Activated T-helper 17 cell treated with anti-CD3 and anti-CD28 coated beads, Interleukin-2, amount 50 U/mL, for 72 hours (primary cell): Measurements from ENCODE around the gene ASTN1. TPM values are rescaled to one million over a fixed set of nuclear protein-coding genes. Genes with fewer than 3 reads are reported as not detected.

Source experiments
- ATAC-seq: fragments of 150-1000 bp; cut with Tn5 transposase; replicated peaks from 2 replicates; pipeline ENCODE4 v1.10.0; 2021; ENCODE audit warnings: mild to moderate bottlenecking, moderate library complexity
- H3K27ac Mint-ChIP-seq: one replicate; pipeline ENCODE4 v1.8.0; 2022; ENCODE audit warnings: mixed read lengths
- H3K27me3 Mint-ChIP-seq: one replicate; pipeline ENCODE4 v1.8.0; 2022; ENCODE audit warnings: mixed read lengths
- H3K36me3 Mint-ChIP-seq: one replicate; pipeline ENCODE4 v1.8.0; 2022; ENCODE audit warnings: low read depth, mild to moderate bottlenecking, mixed read lengths
- H3K4me1 Mint-ChIP-seq: one replicate; pipeline ENCODE4 v1.8.0; 2022; ENCODE audit warnings: mixed read lengths
- H3K4me3 Mint-ChIP-seq: one replicate; pipeline ENCODE4 v1.8.0; 2022; ENCODE audit warnings: mild to moderate bottlenecking, mixed read lengths
- H3K9me3 Mint-ChIP-seq: one replicate; pipeline ENCODE4 v1.8.0; 2022; ENCODE audit warnings: mixed read lengths
- total RNA-seq, 2 donors: library from RNA; stranded (reverse); gene quantifications; one replicate each; pipeline ENCODE4 v1.2.3, GENCODE V29; 2022

Gene ASTN1
- total RNA-seq, 2 donors from 2014 or later = not detected

DNA sequence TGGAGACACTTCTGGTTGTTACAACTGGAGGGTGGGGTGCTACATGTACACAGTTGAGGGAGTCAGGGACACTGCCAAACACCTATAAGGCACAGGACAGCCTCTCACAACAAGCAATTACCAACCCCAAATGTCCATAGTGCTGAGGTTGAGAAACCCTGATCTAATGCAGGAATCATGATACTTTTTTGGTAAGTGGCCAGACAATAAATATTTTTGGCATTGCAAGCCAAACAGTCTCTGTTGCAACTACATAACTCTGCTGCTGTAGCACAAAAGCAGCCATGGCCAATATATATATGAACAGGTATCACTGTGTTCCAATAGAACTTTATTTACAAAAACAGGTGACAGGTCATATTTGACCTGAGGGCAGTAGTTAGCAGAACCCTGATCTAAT lies 177.5 kb downstream of the ASTN1 start:
- Mint-ChIP-seq H3K9me3 (no peaks in the 10 kb centered on the region), H3K27me3 (no peaks in the 10 kb centered on the region), H3K4me1 (no peaks in the 10 kb centered on the region), H3K36me3 (no peaks in the 10 kb centered on the region), H3K27ac (no peak overlapping the region), H3K4me3 (no peak overlapping the region)
- ATAC-seq = no peak

DNA sequence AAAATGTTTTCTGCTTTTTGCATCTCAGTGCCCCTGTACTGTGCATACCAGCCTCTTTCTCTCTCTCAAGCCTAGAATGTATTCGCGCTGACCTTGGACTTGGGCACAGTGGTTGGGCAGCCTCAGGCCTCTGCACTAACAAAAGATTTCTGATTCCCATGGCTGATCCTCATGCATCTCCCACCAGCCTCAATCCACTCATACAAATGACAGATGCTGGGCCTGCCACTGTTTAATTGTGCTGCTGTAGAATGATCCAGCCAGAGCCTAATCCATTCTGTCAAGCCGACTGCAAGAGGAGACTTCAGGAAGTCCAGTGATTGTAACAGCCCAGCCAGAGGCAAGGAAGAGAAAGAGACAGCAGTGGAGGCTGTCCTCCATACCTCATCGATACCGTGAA lies 180.8 kb downstream of the ASTN1 start:
- ATAC-seq = no peak
- Mint-ChIP-seq H3K36me3 (no peaks in the 10 kb centered on the region), H3K27ac (no peak overlapping the region), H3K4me3 (no peak overlapping the region), H3K9me3 (no peaks in the 10 kb centered on the region), H3K4me1 (no peaks in the 10 kb centered on the region), H3K27me3 (no peaks in the 10 kb centered on the region)

DNA sequence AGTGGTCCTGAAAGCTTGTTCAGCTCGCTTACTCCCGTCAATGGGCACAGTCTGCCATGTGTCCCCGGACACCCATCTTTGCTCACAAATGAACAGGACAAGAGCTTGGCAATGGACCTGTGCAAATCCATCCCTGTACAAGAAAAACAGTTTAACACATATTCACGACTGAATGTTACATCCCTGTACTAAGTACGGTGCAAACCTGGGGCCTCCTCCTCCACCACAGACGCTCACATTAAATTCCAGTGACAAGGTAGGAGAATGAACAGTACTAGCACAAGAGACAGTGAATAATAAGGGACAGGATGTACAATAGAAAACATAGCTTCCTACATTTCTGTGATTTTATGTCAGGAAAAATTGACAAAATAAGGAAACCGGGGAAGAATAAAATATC lies 187.7 kb downstream of the ASTN1 start:
- Mint-ChIP-seq H3K27me3 (peaks cover 6% of the 10 kb centered on the region), H3K4me1 (no peaks in the 10 kb centered on the region), H3K27ac (no peak overlapping the region), H3K4me3 (no peak overlapping the region), H3K9me3 (peaks cover 6% of the 10 kb centered on the region), H3K36me3 (no peaks in the 10 kb centered on the region)
- no peak for ATAC-seq

DNA sequence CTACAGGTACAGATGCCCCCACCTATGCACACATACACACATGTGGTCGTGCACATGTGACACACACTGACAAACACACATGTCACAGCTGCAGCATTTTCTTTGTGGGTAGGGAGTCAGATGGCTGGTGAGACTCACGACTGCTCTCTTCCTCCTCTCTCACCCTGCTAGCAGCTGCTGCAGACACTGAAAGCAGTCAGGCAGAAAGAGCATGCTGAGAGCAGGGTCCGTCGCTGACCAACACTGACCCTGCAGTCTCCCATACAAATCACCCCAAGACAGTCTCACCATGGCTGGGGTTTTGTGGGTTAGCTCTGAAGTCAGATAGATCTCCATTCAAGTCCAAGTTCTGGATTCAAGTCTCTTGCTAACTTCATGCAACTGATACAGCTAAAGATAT lies 188.3 kb downstream of the ASTN1 start:
- Mint-ChIP-seq H3K4me1 (no peaks in the 10 kb centered on the region), H3K27me3 (peaks cover 6% of the 10 kb centered on the region), H3K9me3 (peaks cover 6% of the 10 kb centered on the region), H3K27ac (no peak overlapping the region), H3K4me3 (no peak overlapping the region), H3K36me3 (no peaks in the 10 kb centered on the region)
- no peak for ATAC-seq

DNA sequence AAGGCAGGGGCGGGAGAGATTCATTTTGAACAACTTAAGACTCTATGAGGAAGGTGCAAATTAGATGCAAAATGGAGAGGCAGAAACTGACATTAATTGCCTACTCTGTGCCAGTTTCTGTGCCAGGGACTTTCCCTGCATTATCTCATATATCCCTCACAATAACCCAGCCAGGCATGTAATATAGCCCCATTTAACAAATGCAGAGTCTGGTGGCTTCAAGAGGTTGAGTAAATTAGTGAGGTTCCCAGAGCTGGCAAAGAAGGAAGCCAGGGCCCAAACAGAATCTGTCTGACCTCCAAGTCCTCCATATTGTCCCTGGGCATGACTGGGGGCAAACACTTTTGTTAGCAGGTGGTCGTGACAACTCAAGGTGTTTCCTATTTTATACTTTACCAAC lies 199.8 kb downstream of the ASTN1 start:
- no peaks in the 10 kb centered on the region for H3K36me3 Mint-ChIP-seq
- no peaks in the 10 kb centered on the region for H3K4me1 Mint-ChIP-seq
- H3K27ac Mint-ChIP-seq = no peak overlapping the region
- H3K4me3 Mint-ChIP-seq = no peak overlapping the region
- H3K9me3 Mint-ChIP-seq = no peaks in the 10 kb centered on the region
- H3K27me3 Mint-ChIP-seq = no peaks in the 10 kb centered on the region
- ATAC-seq = no peak

DNA sequence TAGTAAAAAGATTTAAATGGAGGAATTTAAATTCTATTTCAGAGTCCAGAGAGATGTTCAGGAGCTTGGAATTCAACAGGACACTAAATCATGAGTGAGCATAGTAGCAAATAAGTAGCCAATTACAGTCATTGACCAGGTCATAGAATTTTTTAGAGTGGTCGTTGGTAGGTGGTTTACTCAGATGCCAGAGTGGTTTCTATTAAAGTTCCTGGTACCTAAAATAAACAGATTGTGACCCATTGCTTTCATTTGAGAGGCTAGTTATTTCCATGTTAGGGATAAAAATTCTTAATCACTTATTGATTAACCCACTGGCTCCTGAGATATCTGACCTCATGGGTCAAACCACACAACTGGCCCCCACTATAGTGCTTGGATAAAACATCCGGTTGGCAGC lies 201.3 kb downstream of the ASTN1 start:
- no peaks in the 10 kb centered on the region for H3K4me1 Mint-ChIP-seq
- no peak overlapping the region for H3K4me3 Mint-ChIP-seq
- H3K27me3 Mint-ChIP-seq = no peaks in the 10 kb centered on the region

DNA sequence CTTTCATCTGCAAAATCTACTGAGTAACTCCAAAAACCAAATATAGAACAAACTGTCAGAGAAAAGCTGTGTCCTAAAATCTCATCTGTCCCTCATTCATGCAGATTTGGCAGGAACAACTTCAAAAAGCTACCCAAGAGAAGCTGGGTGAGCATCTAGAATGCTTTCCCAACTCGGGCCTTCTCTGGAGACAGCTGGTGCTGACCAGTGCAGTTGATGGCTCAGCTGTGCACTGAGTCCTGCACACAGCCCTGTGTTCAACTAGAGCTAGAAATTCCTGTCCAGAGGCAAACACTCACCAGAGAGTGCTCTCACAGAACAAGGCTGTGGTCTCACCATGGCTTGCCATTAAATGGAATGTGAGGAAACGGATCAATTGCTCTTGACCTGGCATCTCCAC lies 202.8 kb downstream of the ASTN1 start:
- no peak overlapping the region for H3K27ac Mint-ChIP-seq
- no peaks in the 10 kb centered on the region for H3K36me3 Mint-ChIP-seq
- no peaks in the 10 kb centered on the region for H3K9me3 Mint-ChIP-seq
- H3K4me3 Mint-ChIP-seq = no peak overlapping the region
- no peak for ATAC-seq
- H3K27me3 Mint-ChIP-seq = no peaks in the 10 kb centered on the region
- no peaks in the 10 kb centered on the region for H3K4me1 Mint-ChIP-seq

More for the DNA sequence above, 201.3 kb downstream of the ASTN1 start:
- Mint-ChIP-seq H3K27ac (no peak overlapping the region), H3K36me3 (no peaks in the 10 kb centered on the region), H3K9me3 (no peaks in the 10 kb centered on the region)
- ATAC-seq = no peak

DNA sequence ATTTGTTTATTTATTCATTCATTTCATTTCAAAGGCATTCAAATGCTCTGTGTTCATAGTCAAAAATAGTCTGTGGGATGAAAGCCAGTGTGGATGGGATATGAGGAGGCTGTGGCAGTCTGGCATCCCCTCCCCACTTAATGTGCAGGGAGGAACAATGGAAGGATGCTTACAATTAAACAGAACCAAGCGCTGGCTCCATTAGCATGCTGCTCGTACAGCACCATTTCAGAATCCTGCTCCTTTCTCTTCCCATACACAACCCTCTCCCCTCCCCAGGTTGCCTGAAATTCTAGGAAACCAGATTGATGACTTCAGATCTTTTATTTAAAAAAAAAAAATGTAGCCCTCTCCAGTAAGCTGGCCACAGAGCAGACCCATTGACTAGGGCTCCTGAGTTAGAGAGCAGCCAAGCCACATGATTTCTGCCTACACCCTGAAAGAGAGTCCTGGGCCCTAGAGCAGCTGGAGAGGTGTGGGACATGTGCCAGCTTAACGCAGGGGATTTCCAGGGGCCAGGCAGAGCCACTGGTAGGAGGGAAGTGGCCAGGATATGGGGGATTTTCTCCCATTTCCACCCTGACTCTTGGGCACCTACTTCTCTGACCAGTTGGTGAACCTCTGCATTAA lies 205.2 kb downstream of the ASTN1 start:
- H3K36me3 Mint-ChIP-seq = no peaks in the 10 kb centered on the region
- no peaks in the 10 kb centered on the region for H3K4me1 Mint-ChIP-seq
- no peak overlapping the region for H3K4me3 Mint-ChIP-seq
- no peak for ATAC-seq
- no peaks in the 10 kb centered on the region for H3K9me3 Mint-ChIP-seq
- peaks cover 3% of the 10 kb centered on the region for H3K27me3 Mint-ChIP-seq
- H3K27ac Mint-ChIP-seq = no peak overlapping the region

DNA sequence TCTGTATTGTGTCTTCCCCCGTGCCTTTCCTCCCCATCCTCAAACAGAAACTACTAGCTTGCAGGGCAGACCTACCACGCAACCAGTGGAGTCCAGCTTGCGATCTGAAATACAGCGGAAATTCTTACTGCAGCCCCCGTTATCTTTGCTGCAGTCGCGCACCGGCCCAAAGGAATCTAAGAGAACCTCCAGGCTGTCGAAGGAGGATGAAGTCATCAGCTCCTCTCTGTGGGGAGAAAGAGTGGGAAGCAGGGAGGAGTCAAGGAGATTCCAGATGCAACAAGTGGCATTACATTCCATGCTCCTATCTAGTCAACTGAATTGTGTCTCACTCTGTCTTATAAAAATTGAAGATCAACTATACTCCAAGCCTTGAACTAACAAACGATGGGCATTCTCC lies 206.9 kb downstream of the ASTN1 start:
- no peak for ATAC-seq
- no peaks in the 10 kb centered on the region for H3K9me3 Mint-ChIP-seq
- no peak overlapping the region for H3K4me3 Mint-ChIP-seq
- no peak overlapping the region for H3K27ac Mint-ChIP-seq
- H3K36me3 Mint-ChIP-seq = no peaks in the 10 kb centered on the region
- peaks cover 3% of the 10 kb centered on the region for H3K27me3 Mint-ChIP-seq
- H3K4me1 Mint-ChIP-seq = no peaks in the 10 kb centered on the region

DNA sequence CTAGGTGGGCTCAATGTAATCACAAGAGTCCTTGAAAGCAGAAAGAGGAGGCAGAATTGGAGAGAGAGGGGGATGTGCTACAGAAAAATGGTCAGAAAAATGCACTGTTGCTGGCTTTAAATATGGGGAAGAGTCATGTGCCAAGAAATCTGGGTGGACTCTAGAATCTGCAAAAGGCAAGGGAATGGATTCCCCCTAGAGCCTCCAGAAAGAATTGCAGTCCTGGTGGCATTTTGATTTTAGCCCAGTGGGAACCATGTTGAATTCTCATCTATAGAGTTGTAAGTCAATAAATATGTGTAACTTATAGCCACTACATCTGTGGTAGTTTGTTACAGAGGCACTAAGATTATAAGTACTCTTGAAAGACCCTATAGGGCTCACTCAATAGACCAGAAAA lies 210.3 kb downstream of the ASTN1 start:
- H3K27ac Mint-ChIP-seq = no peak overlapping the region
- H3K27me3 Mint-ChIP-seq = peaks cover 3% of the 10 kb centered on the region
- no peaks in the 10 kb centered on the region for H3K4me1 Mint-ChIP-seq
- H3K9me3 Mint-ChIP-seq = peaks cover 4% of the 10 kb centered on the region
- H3K4me3 Mint-ChIP-seq = no peak overlapping the region
- no peak for ATAC-seq
- no peaks in the 10 kb centered on the region for H3K36me3 Mint-ChIP-seq

DNA sequence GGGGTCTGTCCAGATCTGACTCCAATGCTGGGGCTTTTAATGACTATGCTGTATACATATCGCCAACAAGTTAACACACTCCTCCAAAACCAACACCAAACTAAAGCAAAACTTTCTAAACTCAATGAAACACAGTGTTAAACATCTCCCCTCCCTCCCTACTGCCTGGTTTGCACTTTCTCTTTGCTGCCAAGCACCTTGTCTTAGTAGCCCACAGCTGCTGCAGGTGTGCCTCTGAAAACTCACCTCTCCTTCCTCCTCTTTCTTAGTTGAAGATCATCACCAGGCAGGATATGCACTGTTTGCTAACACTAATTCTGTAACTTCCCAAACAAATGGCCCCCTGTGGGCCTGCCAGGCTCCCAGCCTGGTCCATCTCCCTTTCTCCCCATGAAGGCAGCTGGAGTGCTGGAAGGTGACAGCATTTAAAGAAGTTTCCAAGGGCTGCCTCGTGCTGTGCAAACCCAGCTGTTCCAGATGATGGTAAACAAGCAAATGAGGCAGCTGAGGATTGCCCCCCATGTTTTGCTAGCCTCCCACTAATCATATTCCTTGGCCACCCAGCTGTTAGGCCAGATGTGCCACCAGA lies 213.7 kb downstream of the ASTN1 start:
- Mint-ChIP-seq H3K36me3 (no peaks in the 10 kb centered on the region), H3K9me3 (peaks cover 4% of the 10 kb centered on the region), H3K27ac (no peak overlapping the region), H3K27me3 (no peaks in the 10 kb centered on the region), H3K4me3 (no peak overlapping the region), H3K4me1 (no peaks in the 10 kb centered on the region)
- ATAC-seq = no peak

DNA sequence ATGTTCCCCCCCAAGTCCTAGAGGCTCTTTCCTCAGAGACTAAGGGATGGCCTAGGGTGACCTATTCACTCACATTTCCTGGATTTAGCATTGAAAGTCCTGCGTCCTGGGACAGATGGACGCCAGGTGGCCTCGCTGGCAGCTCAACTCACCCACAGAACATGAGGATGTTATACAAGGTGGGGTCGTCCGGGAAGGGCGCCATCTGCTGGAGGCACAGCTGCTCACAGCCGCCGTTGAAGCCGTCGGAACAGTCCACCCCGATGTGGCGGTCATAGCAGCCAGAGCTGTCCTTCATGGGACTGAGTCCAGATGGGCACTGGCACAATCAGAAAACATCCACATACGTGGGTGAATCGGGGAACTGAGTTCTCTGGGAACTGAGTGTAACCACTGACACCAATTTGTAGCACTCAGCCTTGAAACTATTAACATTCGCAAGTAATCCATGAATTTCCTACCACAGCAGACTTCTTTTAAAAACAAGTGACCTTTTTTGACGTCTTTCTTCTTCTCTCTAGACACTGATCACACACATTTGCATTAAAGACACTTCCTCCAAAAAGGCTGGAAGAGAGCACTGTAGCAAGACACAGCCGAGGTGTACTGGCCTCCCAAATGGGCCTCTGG lies 215.4 kb downstream of the ASTN1 start:
- H3K4me3 Mint-ChIP-seq = no peak overlapping the region
- H3K27me3 Mint-ChIP-seq = no peaks in the 10 kb centered on the region
- no peak overlapping the region for H3K27ac Mint-ChIP-seq
- no peak for ATAC-seq
- H3K9me3 Mint-ChIP-seq = peaks cover 7% of the 10 kb centered on the region
- no peaks in the 10 kb centered on the region for H3K36me3 Mint-ChIP-seq
- H3K4me1 Mint-ChIP-seq = no peaks in the 10 kb centered on the region

DNA sequence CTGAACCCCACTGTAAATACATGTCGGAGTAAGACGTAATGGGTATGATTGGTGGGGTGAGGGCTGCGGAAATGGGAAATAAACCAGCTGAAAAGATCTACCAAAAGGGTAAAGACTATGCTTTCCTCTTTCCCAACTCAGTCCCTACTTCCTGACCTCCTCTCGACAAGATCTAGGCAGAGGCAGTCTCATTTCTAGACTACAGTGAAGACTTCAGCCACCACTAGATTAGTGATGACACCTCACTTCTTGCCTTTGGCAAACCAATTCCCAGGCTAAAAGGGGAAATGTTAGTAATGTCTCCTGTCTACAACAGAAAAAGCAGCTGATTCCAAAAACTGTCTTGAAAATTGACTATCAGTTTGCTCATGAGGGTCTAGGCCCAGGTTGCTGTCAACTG lies 219.9 kb downstream of the ASTN1 start:
- H3K36me3 Mint-ChIP-seq = no peaks in the 10 kb centered on the region
- peaks cover 20% of the 10 kb centered on the region for H3K9me3 Mint-ChIP-seq
- H3K4me1 Mint-ChIP-seq = no peaks in the 10 kb centered on the region
- ATAC-seq = no peak
- no peak overlapping the region for H3K27ac Mint-ChIP-seq
- H3K4me3 Mint-ChIP-seq = no peak overlapping the region
- H3K27me3 Mint-ChIP-seq = no peaks in the 10 kb centered on the region

DNA sequence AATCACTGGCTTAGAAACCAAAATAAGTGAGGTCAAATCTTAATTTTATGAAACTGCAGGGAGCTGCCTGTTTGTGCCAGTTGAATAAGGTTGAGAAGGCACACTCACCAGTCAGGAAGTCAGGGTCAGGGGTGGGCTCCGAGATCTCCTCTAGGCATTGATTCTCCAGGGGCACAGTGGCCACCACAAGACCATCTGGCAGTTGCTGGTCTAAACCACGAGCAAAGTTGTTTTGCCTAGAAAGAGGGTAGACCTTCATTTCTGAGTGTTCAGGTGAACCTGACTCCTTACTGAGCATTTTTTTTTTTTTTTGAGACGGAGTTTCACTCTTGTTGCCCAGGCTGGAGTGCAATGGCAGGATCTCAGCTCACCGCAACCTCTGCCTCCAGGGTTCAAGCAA lies 220.7 kb downstream of the ASTN1 start:
- Mint-ChIP-seq H3K4me1 (no peaks in the 10 kb centered on the region), H3K4me3 (no peak overlapping the region), H3K9me3 (peaks cover 19% of the 10 kb centered on the region), H3K27ac (no peak overlapping the region), H3K27me3 (no peaks in the 10 kb centered on the region), H3K36me3 (no peaks in the 10 kb centered on the region)
- ATAC-seq = no peak

DNA sequence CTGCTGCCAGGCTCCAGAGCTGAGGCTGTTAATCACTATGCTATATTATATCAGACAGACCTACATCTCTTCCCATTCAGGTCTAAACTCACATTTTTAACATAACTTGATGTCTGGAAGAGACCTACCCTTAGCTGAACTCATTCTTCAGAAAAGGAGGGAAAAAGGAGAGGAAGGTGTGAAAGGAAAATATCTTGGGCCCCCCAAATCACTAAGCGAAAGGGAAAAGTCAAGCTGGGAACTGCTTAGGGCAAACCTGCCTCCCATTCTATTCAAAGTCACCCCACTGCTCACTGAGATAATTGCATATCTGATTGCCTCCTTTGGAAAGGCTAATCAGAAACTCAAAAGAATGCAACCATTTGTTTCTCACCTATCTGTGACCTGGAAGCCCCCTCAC lies 222.2 kb downstream of the ASTN1 start:
- ATAC-seq = no peak
- H3K36me3 Mint-ChIP-seq = no peaks in the 10 kb centered on the region

More for the DNA sequence above, 222.2 kb downstream of the ASTN1 start:
- Mint-ChIP-seq H3K27ac (no peak overlapping the region), H3K27me3 (no peaks in the 10 kb centered on the region), H3K9me3 (peaks cover 19% of the 10 kb centered on the region), H3K4me1 (no peaks in the 10 kb centered on the region), H3K4me3 (no peak overlapping the region)
